ENCODE results near the gene REL.

DNA sequence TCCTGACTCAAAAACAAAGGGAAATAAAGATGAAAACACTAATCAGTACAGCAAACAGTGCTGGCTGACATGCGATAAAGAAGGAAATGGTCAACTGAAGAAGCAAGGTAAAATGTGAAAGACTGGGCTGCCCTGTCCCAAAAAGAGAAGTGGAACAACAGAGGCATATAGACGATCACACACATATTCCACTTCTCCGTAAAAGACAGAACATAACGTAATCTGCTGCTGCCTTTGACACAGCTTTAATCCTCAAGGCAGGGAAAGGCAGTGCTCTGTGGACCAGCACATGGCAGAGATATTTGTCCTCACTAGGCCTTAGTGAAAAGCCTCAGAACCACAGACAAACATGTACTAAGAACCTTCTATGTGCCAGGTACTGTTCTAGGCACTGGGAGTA lies 24.3 kb upstream of the REL start:
- TF ChIP-seq, protein P1, sequence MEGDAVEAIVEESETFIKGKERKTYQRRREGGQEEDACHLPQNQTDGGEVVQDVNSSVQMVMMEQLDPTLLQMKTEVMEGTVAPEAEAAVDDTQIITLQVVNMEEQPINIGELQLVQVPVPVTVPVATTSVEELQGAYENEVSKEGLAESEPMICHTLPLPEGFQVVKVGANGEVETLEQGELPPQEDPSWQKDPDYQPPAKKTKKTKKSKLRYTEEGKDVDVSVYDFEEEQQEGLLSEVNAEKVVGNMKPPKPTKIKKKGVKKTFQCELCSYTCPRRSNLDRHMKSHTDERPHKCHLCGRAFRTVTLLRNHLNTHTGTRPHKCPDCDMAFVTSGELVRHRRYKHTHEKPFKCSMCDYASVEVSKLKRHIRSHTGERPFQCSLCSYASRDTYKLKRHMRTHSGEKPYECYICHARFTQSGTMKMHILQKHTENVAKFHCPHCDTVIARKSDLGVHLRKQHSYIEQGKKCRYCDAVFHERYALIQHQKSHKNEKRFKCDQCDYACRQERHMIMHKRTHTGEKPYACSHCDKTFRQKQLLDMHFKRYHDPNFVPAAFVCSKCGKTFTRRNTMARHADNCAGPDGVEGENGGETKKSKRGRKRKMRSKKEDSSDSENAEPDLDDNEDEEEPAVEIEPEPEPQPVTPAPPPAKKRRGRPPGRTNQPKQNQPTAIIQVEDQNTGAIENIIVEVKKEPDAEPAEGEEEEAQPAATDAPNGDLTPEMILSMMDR (IDR thresholded peaks at IDR 0.05; ENCODE audit: insufficient read depth, low read length, poor library complexity, severe bottlenecking): no peak
- no peak for TF ChIP-seq EZH2phosphoT487 (conservative IDR thresholded peaks at IDR 0.05; ENCODE audit: low read length)
